Measurements from ENCODE around the gene RPL14. TPM values are rescaled to one million over a fixed set of nuclear protein-coding genes. Genes with fewer than 3 reads are reported as not detected.
A peak's percentile ranks its signal among the peaks of the same experiment; 100 is the strongest.

Gene RPL14
- total RNA-seq, result 1,000 to 10,000 TPM; 1,298 to 1,589 (median 1,441) TPM
- total RNA-seq (2013), result 1,092 TPM

DNA sequence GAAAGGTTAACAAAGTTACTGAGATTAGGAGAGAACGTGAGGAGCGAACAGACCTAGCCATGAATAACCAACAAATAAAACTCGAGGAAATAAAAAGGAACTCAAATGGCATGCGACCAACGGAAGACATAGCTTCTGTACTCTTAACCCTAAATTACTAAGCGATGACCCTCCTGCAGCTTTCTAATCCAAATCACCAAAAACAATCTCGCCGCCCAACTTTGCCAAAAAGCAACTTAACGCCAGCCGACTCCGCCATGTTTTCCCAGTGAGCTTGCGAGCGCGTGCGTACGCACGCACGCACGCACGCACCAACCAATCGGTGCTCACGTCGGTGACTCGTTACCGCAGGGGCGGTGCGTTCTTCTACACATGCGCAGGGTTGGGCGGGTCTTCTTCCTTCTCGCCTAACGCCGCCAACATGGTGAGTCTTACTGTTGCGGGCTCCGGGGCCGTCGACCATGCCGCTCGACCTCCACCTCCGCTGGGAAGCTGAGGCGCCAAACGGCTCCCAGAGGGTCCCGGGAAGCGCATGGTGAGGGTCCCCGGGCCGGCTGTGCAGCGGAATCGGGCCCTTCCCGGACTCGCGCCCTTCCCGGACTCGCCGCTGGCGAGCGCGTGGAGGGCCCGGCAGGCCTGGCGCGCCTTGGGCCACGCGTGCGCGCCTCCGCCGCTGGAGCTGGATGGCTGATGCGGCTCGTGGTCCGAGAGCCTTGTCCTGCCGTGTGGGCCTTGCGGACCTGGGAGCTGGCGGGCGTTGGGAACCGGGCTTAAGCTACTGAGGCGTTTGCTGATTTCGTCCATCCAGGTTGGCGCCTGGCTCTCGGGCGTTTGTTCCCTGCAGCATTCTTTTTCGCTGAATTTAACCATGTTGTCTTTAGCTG is at the start of gene RPL14:
TSS of gene RPL14 (plus strand) at position 400 of the 884 bp plus-strand sequence. CDS start at position 533, 133 bp downstream.
- Histone ChIP-seq H3K4me3 (ENCODE audit: low read length) (peak within 1 kb of the TSS; percentile 77), H3K4me1 (ENCODE audit: control insufficient read depth, insufficient read depth, low read length) (peaks cover 29% of the 10 kb centered on the region), H3K27ac (ENCODE audit: low read length) (peak within 1 kb of the TSS; percentile 94), H3K36me3 (ENCODE audit: control insufficient read depth, insufficient read depth, low read length) (peaks cover 37% of the 10 kb centered on the region), H3K9me3 (ENCODE audit: control insufficient read depth, insufficient read depth, low read length) (no peaks in the 10 kb centered on the region), H3K27me3 (ENCODE audit: control insufficient read depth, insufficient read depth, low read length) (no peaks in the 10 kb centered on the region)
- no peaks in the 10 kb centered on the region for H3K27me3 Mint-ChIP-seq (ENCODE audit: low read depth in 2 of 2)
- peaks cover 48 to 50% of the 10 kb centered on the region in 2 donors for H3K4me1 Mint-ChIP-seq
- intact Hi-C loops (cut with micrococcal nuclease), result loop anchor here (1.0 to 5.0 kb wide), 2 partner anchors 148 to 1555 kb away; partner anchors contain the start of gene EIF1B
- peak within 1 kb of the TSS; percentile 97 for H3K4me3 Mint-ChIP-seq
- ATAC-seq (peak; percentile 69 to 84 (median 75)), DNase-seq (peak; percentile 92 to 98)
- under 1% methylated on average over 79 of the region's 79 CpGs for WGBS (ENCODE audit: insufficient coverage)
- TF ChIP-seq, protein P1, sequence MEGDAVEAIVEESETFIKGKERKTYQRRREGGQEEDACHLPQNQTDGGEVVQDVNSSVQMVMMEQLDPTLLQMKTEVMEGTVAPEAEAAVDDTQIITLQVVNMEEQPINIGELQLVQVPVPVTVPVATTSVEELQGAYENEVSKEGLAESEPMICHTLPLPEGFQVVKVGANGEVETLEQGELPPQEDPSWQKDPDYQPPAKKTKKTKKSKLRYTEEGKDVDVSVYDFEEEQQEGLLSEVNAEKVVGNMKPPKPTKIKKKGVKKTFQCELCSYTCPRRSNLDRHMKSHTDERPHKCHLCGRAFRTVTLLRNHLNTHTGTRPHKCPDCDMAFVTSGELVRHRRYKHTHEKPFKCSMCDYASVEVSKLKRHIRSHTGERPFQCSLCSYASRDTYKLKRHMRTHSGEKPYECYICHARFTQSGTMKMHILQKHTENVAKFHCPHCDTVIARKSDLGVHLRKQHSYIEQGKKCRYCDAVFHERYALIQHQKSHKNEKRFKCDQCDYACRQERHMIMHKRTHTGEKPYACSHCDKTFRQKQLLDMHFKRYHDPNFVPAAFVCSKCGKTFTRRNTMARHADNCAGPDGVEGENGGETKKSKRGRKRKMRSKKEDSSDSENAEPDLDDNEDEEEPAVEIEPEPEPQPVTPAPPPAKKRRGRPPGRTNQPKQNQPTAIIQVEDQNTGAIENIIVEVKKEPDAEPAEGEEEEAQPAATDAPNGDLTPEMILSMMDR (IDR thresholded peaks at IDR 0.05), result no peak
- H3K36me3 Mint-ChIP-seq, result peaks cover 11% of the 10 kb centered on the region
- peak within 1 kb of the TSS; percentile 95 to 97 for H3K27ac Mint-ChIP-seq
- H3K9me3 Mint-ChIP-seq, result peaks cover 0 to 3% of the 10 kb centered on the region in 2 donors

DNA sequence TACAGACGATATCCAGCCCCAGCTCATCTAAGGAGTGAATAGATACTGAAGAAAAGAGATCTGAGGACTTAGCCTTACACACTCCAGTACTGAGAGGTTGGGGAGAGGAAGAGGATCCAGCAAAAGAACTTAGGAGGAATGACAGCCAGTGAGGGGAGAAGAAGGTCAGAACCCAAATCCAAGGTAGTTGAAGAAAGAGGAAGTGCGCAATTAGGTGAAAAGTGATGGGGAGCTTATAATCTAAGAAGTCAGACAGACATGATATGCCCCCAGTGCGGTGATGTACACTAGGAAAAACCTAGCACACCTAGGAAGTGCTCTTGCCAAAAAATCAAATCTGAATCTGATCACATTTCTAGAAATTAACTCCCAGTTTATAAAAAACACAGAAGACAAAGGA is 49.5 kb upstream of the RPL14 start:
- Histone ChIP-seq H3K4me1 (ENCODE audit: control insufficient read depth, insufficient read depth, low read length) (no peaks in the 10 kb centered on the region), H3K4me3 (ENCODE audit: low read length) (no peak overlapping the region), H3K36me3 (ENCODE audit: control insufficient read depth, insufficient read depth, low read length) (no peaks in the 10 kb centered on the region), H3K27ac (ENCODE audit: low read length) (no peak overlapping the region), H3K27me3 (ENCODE audit: control insufficient read depth, insufficient read depth, low read length) (no peaks in the 10 kb centered on the region), H3K9me3 (ENCODE audit: control insufficient read depth, insufficient read depth, low read length) (no peaks in the 10 kb centered on the region)
- DNase-seq (no peak), ATAC-seq (no peak)
- TF ChIP-seq, protein P1 (IDR thresholded peaks at IDR 0.05), result no peak
- WGBS (ENCODE audit: insufficient coverage), result 87% methylated on average over 3 of the region's 3 CpGs
- Mint-ChIP-seq H3K9me3 (no peaks in the 10 kb centered on the region), H3K27ac (no peak overlapping the region), H3K36me3 (no peaks in the 10 kb centered on the region), H3K4me1 (no peaks in the 10 kb centered on the region), H3K27me3 (ENCODE audit: low read depth in 2 of 2) (no peaks in the 10 kb centered on the region), H3K4me3 (no peak overlapping the region)
- intact Hi-C loops (cut with micrococcal nuclease), result no loop called here

DNA sequence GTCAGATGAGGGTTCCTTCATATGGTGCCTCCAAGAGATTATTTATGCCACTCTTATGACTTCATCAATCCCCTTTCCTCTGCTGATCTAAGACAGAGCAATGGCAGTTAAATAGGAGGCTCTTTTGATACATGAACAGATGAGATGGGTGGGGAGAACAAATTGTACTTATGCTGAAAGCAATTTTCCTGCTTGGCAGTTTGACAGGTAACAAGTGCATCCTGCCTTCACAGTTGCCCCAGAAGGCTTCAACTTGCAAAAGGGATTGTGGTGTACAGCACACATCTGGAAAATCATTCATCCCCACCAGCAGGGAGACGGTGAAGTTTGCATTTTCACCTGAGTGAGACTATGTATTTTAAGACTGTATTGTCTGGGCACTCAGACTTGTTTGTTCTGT is 42.9 kb upstream of the RPL14 start:
- DNase-seq (no peak), ATAC-seq (no peak)
- H3K4me3 Mint-ChIP-seq, result no peak overlapping the region
- no peaks in the 10 kb centered on the region for H3K36me3 Mint-ChIP-seq
- H3K27ac Mint-ChIP-seq, result no peak overlapping the region
- Histone ChIP-seq H3K4me3 (ENCODE audit: low read length) (no peak overlapping the region), H3K27ac (ENCODE audit: low read length) (no peak overlapping the region), H3K27me3 (ENCODE audit: control insufficient read depth, insufficient read depth, low read length) (no peaks in the 10 kb centered on the region), H3K9me3 (ENCODE audit: control insufficient read depth, insufficient read depth, low read length) (no peaks in the 10 kb centered on the region), H3K36me3 (ENCODE audit: control insufficient read depth, insufficient read depth, low read length) (no peaks in the 10 kb centered on the region), H3K4me1 (ENCODE audit: control insufficient read depth, insufficient read depth, low read length) (no peaks in the 10 kb centered on the region)
- TF ChIP-seq, protein P1 (IDR thresholded peaks at IDR 0.05), result no peak
- no peaks in the 10 kb centered on the region for H3K27me3 Mint-ChIP-seq (ENCODE audit: low read depth in 2 of 2)
- intact Hi-C loops (cut with micrococcal nuclease), result no loop called here
- no peaks in the 10 kb centered on the region for H3K9me3 Mint-ChIP-seq
- 60% methylated on average over 1 of the region's 1 CpG for WGBS (ENCODE audit: insufficient coverage)
- H3K4me1 Mint-ChIP-seq, result no peaks in the 10 kb centered on the region
